Raji (cell line): ENCODE results near the gene ZDBF2.

Experiments used
- POLR2A ChIP-seq: IDR thresholded peaks from 2 replicates; pipeline ENCODE4 v1.6.1; 2011; ENCODE audit warnings: low read depth, low read length, control low read depth; ENCODE audit not compliant: insufficient read depth

The ZDBF2 gene

GRCh38 chr2:206282746-206283145, 8.3 kb downstream of the ZDBF2 start:
- TF ChIP-seq POLR2A: no peak

- no peak for TF ChIP-seq POLR2A
Observed at GRCh38 chr2:206287197-206287596, 12.7 kb downstream of the ZDBF2 start.

GRCh38 chr2:206289391-206289790, 14.9 kb downstream of the ZDBF2 start:
- no peak for TF ChIP-seq POLR2A

- TF ChIP-seq POLR2A: no peak
Observed at GRCh38 chr2:206296128-206296527, 21.7 kb downstream of the ZDBF2 start.

- TF ChIP-seq POLR2A: no peak
Observed at GRCh38 chr2:206305523-206306245, 31.2 kb downstream of the ZDBF2 start.

- no peak for TF ChIP-seq POLR2A
Observed at GRCh38 chr2:206311026-206311425, 36.6 kb downstream of the ZDBF2 start.

- no peak for TF ChIP-seq POLR2A
Observed at GRCh38 chr2:206316141-206316540, 41.7 kb downstream of the ZDBF2 start.

GRCh38 chr2:206323033-206323432, 48.6 kb downstream of the ZDBF2 start:
- no peak for TF ChIP-seq POLR2A

- TF ChIP-seq POLR2A: no peak
Observed at GRCh38 chr2:206323486-206323885, 49.0 kb downstream of the ZDBF2 start.

GRCh38 chr2:206324869-206325268, 50.4 kb downstream of the ZDBF2 start:
- no peak for TF ChIP-seq POLR2A

GRCh38 chr2:206328974-206329373, 54.5 kb downstream of the ZDBF2 start:
- no peak for TF ChIP-seq POLR2A

- TF ChIP-seq POLR2A: no peak
Observed at GRCh38 chr2:206336861-206337260, 62.4 kb downstream of the ZDBF2 start.

GRCh38 chr2:206337956-206338355, 63.5 kb downstream of the ZDBF2 start:
- TF ChIP-seq POLR2A: no peak

- TF ChIP-seq POLR2A: no peak
Observed at GRCh38 chr2:206341396-206341795, 66.9 kb downstream of the ZDBF2 start.

GRCh38 chr2:206343144-206343543, 68.7 kb downstream of the ZDBF2 start:
- TF ChIP-seq POLR2A: no peak

- TF ChIP-seq POLR2A: no peak
Observed at GRCh38 chr2:206343816-206344215, 69.4 kb downstream of the ZDBF2 start.

GRCh38 chr2:206345606-206346005, 71.1 kb downstream of the ZDBF2 start:
- TF ChIP-seq POLR2A: no peak
